Jurkat, Clone E6-1 (cell line): ENCODE measurements around the gene ANGPTL2.

Experiments
- DNase-seq: peaks from one replicate; pipeline ENCODE4 v3.0.0-alpha.2; 2011; ENCODE audit warnings: low read depth, low spot score
- H3K4me3 ChIP-seq: 2 replicates; pipeline ENCODE4 v1.5.1; 2011; ENCODE audit warnings: mild to moderate bottlenecking, low read length, control low read depth, moderate library complexity

The ANGPTL2 gene

DNA sequence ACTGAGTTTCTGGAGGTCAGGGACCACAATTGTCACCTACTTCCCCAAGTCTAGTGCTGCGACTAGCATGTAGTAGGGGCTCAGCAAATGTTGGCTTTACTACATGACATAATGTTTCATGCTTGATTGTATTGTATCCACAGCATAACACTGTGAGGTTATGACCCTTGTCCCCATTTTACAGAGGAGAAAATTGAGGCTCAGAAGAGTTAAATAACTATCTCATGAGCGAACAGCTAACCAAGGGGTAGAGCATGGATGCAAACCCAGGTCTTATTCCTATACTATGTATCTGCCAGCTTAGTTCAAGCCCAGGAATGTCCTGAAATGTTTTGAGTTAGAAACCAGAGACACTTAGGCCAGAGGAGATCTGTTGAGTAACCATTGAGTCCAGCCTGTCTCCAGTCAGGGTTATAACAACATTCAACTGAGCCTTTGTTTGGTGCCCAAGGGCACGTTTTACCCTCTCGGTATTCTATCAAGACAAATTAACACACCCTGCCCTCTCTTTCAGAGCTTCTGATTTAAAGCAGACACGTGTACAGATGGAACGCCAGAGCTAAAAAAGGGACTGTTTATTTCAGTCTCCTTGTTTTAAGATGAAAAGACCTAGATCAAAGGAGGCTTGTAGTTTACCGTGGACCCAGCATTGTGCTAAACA, 16.5 kb downstream of the ANGPTL2 start:
- DNase-seq = no peak
- no peak overlapping the region for H3K4me3 ChIP-seq

DNA sequence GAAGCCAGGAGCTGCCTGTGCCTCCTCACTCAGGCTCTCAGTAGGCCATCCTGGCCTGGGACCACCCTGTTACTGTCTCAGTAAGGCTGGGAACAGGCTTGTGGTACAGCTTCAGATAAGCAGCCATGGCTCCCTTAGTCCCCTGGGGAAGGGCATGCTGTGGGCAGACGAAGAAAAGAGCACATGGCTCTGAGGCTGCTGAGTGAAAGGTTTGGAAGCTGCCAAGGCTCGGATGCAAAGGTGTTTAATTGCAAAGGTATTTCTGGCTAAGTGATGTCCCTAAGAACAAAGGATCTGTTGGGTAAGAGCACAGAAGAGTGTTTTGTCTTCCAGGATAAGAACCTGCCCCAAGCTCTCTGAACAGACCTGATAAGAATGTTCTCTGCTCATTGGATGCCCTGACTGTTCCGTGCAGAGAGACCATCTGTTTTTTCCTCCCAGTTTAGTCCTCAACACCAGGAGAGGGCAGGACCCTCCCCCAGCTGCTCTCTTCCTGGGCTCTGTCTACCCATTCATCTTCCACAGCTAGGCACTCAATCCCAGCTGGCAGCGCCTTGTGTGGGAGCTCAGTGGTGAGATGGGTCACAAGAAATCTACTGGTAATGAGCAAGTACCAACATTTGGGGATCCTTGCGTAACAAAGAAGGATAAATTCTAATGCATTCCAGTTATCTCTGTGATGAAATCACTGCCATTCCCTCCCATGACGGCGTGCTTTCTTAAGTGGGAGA, 17.7 kb downstream of the ANGPTL2 start:
- no peak for DNase-seq
- H3K4me3 ChIP-seq = no peak overlapping the region

DNA sequence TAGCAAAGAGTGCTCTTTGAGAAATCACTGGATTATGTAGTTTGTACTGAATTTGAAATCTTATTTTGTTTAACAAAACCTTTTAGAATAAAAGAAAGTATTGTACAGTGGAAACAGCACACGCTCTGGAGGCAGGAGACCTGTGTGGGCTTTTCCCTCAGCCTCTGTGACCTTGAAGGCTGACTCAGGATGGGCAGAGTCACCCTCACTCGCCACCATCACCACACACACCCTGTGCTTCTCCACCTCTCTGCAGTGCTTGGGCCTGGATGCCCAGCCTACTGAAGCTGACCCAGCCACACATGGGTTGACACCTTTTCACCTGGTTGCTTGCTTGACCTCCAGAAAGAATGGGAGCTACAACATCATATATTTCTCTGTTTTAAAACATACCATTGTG, 19.6 kb downstream of the ANGPTL2 start:
- no peak overlapping the region for H3K4me3 ChIP-seq
- no peak for DNase-seq

DNA sequence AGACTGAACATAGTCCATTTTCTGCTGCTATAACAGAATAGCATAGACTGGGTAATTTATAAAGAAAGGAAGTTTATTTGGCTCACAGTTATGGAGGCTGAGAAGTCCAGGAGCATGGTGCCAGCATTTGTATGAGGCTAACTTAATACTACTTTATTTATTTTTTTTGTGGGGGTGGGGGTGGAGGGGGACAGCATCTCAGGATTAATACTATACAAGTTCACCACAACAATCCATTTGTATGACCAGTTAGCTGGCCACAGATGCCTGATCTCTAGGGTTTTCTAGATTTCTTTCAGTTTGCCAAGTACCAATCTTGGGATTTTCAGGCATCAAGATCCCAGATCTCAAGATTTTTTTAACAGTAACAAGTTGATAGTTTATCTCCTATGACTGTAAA, 20.3 kb downstream of the ANGPTL2 start:
- DNase-seq = no peak
- no peak overlapping the region for H3K4me3 ChIP-seq

DNA sequence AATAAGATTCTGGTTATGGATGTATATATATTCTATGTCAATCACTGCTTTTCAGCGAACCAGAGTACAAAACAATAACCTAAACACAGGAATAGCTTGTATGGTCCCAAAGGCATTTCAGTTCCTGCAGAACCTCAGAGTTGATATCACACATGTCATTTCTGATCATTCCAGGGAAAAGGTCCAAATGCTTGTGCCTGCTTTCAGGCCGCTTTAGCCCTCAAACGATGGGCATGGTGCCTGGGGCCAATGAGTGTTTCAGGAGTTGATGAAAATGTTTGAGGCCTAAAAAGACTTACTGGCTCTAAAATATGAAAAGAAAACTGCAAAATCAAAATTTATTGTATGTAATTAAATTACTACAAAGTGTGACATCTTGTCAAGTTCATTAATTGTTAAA, 22.8 kb downstream of the ANGPTL2 start:
- no peak overlapping the region for H3K4me3 ChIP-seq
- no peak for DNase-seq

DNA sequence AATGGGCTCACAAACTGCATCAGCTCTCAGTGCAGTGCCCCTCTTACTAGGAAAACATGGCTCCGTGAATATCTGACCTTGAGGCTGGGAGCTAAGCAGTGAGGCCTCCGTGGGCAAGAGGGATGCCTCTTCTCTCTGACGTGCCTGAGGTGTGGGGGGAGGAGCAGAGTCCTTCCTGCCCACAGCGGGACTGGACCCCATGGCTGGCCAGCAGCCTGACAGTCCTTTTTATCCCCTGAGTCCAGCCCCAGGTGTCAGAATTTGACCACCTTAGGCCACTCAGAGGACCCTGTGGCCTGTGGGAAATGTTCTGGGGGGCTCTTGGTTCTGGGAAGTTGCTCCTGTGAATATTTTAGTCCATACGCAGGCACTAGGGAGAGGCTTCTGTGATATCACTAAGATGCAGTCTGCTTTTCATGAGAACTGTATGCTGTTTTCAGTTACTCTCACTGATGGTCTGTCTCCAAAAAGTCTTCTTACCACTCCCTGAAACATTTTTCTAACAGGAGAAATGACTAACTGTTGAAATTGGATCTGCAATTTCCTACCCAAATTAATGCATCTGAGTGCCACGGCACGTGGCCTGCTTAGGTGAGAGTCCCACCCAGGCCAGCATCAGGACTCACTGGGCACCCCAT, 23.4 kb downstream of the ANGPTL2 start:
- DNase-seq = no peak
- no peak overlapping the region for H3K4me3 ChIP-seq

DNA sequence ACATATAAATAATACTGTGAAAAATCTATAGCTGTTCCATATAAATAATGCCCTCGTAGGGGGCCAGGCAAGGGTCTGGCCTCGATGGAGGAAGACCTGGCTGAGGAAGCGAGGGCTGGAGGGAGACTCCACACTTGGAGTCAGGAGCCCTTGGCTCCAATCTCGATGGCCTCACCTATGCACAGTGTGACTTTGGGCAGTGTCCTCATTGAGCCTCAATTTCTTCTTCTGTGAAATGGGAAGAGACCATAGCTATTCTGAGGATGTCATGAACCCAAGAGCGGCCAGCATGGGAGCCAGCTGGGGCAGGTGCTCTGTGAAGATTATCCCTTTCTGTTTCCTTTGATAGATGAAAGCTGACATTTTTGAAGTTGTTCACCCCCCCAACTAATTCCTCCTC, 24.8 kb downstream of the ANGPTL2 start:
- DNase-seq = no peak
- no peak overlapping the region for H3K4me3 ChIP-seq

DNA sequence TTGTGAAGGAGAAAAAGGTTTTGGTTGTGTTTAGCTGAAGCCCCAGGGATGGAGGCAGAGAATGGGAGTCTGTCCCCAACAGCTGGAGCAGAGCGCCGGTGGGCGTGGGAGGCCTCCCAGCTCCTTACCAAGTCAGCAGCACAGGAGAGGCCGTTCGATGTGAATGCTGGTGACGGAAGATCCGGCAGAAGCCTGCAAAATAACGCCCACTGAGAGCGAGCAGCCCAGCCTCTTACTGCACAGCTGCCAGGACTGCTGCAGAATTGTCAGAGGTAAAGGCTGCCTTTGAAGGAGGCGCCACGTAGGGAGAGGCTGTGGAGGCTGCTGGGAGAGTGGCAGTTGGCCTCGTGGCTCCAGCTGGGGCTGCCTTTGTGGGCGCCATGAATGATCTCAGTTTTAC, 26.2 kb downstream of the ANGPTL2 start:
- DNase-seq = peak; percentile 90
- H3K4me3 ChIP-seq = peak overlapping the region; percentile 41

DNA sequence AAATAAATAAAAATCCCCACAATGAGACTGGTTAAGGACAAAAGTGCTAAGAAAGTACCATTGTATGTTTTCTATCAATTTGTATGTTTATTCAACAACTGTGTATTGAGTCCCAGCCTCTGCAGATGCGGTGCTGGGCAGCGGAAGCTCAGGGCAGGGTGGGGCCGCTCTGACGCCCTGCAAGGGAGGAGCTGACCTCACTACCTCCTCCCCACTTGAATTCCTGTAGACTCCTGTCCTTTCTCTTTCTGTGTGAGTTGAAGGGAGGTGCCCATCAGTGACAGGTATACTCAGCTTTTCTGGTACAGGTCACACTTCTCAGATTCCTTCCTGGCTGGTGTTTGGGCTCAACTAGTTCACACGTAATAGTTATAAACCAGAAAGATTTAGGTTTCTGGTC, 27.0 kb downstream of the ANGPTL2 start:
- H3K4me3 ChIP-seq = peak overlapping the region; percentile 41
- no peak for DNase-seq

DNA sequence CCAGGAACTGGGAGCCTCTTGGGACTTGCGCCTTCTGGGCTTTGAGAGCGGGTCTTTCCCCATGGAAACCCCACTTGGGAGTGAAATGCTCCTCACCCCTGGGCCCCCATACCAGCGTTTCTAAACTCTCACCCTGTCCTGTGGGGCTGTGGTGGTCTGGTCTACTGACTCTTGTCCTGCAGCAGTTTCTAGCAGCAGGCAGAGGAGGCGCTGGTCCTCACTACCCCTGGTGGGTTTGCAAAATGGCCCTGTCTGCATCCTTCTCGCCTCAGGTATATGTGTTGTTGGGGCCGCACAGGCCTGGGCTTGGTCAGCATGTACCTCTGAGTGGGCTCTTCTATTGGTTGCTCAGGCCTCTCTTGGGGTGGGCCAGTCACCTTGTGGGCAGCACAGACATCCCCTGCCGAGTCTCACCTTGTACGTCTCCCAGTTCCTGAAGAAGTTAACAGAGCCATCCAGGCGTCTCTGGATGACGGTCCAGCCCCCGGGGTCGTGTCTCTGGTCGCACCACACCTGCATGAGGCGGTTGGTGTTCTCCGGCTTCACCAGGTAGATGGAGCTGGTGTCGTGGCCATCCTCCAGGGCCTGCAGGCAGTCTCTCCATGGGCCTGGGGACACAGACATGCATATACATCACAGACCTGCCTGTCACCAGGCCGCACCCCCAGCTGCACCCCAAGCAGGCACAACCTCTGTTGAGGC, 29.0 kb downstream of the ANGPTL2 start:
- H3K4me3 ChIP-seq = no peak overlapping the region
- DNase-seq = no peak

DNA sequence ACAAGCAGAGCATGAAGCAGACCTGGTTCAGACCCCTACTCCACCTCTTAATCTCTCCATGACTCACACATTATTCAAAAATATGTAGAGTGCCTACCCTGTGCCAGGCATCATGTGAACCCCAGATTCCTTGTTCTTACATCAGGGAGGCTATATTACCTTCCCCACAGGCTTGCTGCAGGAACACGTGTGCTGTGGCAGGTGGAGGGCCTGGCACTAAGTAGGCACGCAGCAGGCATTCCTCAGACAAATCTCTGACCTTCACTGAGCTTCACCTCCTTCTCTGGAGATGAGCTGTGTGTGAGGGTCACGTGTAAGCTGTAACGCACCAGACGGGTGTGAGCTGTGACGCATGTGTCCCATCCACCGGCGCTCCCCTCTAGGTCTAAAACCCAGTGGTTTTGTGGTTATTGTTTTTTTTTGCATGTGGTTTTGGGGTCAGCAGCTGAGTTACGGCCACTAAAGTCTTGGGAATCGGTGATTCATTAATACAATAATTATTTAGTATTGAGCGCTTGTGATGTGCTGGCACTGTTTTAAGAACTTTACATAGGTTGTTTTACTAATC, 30.3 kb downstream of the ANGPTL2 start:
- H3K4me3 ChIP-seq = no peak overlapping the region
- no peak for DNase-seq

DNA sequence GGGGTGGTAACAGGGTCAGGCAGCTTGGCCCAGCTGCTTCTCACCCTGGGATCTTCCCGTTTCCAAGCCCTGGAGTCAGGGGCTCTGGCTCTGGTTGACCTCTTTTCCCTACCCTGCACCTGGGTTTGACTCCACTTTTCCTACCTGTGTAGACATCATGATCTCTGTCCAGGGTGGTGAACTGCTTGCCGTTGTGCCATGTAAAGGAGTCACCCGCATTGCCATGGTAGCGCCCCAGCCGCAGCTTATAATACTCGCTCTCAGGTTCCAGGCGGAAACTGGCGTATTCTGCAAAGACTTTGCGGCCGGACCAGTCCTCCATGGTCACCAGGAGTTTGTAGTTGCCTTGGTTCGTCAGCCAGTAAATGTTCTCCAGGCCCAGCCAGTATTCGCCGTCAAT, 30.9 kb downstream of the ANGPTL2 start:
- DNase-seq = no peak
- H3K4me3 ChIP-seq = no peak overlapping the region

DNA sequence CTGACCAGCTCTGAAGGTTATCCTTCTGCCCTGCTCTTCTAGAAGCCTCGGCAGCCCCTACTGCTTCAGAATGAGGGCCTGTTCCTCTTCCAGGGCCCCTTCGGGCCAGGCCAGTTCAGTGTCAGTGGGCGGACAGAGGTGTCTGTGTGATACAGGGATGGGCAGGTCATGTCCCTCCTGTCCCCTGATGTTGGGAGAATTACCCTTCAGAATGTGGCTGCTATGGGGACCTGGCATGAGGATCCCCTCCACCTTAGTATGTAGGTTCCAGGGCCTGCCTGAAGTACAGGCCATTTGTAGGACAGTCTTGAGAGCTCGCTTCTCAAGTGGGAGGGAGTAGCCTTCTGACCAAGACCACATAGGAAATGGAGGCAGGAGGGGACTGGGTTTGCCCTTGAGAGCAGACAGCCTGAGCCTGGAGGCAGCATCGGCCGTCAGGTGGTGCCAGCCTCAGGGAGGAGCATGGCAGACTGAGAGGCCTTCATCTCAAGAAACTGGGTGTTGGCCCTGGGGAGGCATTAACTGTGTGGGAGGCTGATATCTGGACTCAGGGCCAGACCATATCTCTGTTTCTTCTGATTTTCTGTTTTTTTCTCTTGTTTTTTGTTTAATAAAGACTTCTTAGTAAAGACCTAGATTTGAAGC, 32.0 kb downstream of the ANGPTL2 start:
- H3K4me3 ChIP-seq = no peak overlapping the region
- DNase-seq = no peak

DNA sequence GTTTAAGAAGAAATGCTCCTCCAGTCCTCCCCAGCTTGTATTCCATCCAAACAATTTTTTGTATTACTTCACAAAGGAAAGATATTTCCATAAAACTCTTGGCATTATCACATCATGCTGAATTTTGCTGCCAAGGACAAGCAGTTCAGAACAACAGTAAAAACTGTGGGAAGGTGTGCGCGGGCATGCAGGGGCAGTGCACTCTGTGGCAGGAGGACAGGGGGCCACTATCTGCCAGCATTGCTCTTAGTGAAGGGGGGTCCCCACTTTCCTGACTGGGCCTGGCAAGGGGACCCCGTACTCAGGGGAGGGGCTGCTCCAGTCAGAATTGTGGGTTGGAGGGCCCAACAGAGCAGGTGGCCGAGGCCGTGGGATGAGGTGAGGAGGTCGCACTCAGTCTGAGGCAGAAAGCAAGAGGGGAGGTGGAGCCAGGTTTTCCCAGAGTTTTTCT, 32.8 kb downstream of the ANGPTL2 start:
- DNase-seq = no peak
- no peak overlapping the region for H3K4me3 ChIP-seq

DNA sequence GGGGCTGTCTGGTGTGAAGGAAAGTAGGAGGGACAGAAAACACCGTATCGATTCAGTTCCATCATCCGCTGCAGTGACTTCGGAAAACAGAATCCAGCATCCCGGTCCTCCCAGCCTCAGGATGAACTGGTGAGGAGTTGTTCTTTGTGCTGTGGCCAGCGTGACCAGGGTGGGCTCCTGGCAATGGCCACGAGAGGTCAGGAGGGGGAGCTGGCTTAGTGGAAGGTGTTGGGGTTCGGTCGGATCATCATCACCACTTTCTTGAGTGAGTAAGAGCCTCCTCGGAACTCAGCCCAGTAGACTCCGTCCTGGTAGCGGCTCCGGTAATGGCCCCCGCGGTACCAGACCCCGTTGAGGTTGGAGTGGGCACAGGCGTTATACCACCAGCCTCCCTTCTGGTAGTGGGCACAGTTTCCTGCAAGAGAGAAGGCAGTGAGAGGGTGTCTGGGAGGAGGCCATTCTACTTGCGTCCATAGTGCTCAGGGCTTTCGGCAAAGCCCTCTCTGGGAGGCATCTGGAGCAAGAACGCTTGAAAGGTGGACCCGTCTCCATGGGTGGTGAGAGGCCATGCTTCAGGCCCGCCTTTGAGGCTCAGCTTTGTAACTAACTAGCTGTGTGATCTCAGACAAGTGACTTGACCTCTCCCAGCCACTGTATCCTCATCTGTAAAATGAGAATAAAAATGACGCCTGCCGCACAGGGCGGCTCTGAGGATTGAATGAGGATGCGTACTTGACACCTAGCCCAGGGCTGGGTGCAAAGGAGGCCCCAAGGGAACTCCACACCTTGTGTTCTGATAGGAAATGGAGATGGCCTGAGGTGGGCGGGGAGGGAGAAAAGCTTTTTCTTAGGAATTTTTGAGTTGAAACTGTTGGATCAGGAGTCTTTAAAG, 33.5 kb downstream of the ANGPTL2 start:
- DNase-seq = no peak
- no peak overlapping the region for H3K4me3 ChIP-seq

DNA sequence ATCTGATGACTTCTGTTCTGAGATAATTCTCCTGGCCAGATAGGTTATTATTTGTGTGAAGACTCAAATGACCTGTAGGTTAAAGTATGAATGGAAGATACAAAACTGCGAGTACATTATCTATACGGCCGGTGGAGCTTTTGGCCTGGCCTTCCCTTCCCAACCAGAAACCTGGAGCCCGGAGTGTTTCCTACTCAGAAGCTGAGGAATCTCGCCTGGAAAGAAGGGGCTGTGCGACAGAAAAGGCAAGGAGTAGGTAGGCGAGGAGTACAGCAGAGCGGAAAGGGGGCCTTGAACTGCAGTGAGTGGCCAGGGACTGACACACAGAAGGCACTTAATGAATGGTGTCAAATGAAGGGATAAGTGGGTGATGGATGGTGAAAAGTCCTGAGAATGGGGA, 34.6 kb downstream of the ANGPTL2 start:
- DNase-seq = no peak

DNA sequence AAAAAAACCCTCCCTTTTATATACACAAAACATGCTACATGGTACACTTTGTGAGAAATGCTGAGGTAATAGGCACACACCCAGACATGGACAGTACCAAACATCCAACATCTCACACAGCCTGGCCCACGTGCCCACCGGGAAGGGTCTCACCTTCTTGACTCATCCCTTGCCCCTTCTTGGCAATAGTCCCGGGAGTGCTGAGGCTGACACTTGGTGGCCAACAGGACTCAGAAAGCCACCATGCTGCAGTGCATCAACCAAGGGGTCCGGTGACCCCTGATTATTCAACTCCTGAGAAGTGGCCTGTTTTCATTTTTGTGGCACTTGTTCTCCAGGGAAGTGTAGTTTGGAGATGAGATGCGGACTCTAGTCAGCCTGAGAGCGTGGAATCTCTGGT, 35.0 kb downstream of the ANGPTL2 start:
- H3K4me3 ChIP-seq = no peak overlapping the region
- no peak for DNase-seq

More for the DNA sequence above, 34.6 kb downstream of the ANGPTL2 start:
- no peak overlapping the region for H3K4me3 ChIP-seq

DNA sequence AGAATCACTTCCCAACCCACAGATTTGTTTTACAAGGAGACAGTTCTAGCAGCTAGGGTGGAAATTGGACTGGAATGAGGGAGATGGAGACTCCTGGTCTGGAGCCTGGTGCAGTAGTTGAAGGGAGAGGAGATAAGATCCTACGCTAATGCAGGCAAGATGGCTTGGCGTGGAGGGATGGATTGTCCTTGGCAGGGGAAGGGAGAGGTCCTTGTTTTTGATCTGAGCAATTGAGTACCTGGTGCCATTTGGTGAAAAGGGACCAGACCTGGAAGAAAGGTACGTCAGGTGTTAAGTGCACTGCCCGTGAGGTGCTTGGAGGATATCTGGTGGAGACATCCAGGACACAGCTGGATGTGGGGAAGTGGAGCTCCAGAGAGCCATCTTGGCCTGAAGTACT, 35.7 kb downstream of the ANGPTL2 start:
- no peak overlapping the region for H3K4me3 ChIP-seq
- DNase-seq = no peak
